ENCODE data around the gene SLC28A3. TPM values are rescaled to one million over a fixed set of nuclear protein-coding genes. Genes with fewer than 3 reads are reported as not detected.
"Not testable (repeated sequence)": the region's sequence is repeated elsewhere in the genome, so short reads cannot be mapped to it uniquely, and the experiment has no call there.

Gene SLC28A3
- total RNA-seq, 1 experiment from 2014 or later = not detected

DNA sequence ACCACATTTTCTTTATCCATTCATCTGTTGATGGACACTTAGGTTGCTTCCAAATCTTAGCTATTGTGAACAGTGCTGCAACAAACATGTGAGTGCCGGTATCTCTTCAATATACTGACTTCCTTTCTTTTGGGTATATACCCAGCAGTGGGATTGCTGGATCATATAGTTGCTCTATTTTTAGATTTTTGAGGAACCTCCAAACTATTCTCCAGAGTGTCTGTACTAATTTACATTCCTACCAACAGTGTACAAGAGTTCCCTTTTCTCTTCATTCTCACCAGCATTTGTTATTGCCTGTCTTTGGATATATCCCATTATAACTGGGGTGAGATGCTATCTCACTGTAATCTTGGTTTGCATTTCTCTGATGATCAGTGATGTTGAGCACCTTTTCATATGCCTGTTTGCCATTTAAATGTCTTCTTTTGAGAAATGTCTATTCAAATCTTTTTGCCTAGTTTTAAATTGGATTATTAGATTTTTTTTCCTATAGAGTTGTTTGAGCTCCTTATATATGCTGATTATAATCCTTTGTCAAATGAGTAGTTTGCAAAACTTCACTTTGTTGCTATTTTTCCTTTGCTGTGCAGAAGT, 24.4 kb upstream of the SLC28A3 start:
- DNase-seq, H3K36me3 ChIP-seq, H3K9me3 ChIP-seq: not testable (repeated sequence)

DNA sequence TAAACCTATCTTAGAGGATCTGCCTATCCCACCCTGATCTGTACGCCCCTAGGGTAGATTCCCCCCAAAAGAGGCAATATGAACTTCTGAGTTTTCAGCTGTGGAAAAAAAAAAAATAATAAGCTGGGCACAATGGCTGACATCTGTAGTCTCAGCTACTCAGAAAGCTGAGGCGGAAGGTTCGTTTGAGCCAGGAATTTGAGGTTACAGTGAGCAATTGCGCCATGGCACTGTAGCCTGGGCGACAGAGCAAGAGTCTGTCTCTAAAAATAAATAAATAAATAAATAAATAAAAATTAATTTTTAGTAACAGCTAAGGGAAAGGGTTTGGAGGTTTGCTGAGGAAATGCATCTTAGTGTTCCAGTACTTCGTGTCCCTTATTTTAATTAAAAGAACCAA, 21.1 kb upstream of the SLC28A3 start:
- H3K9me3 ChIP-seq = no peaks in the 10 kb centered on the region
- no peaks in the 10 kb centered on the region for H3K36me3 ChIP-seq
- no peak for DNase-seq
- no peak overlapping the region for H3K4me3 ChIP-seq
- H3K27me3 ChIP-seq = no peaks in the 10 kb centered on the region

More for the DNA sequence above, 24.4 kb upstream of the SLC28A3 start:
- not testable (repeated sequence) for H3K27me3 ChIP-seq, H3K4me3 ChIP-seq

GRCh38 chr9:84357275-84357674, 16.7 kb upstream of the SLC28A3 start:
- no peak for DNase-seq
- Histone ChIP-seq H3K4me3 (no peak overlapping the region), H3K27me3 (no peaks in the 10 kb centered on the region), H3K36me3 (no peaks in the 10 kb centered on the region), H3K9me3 (no peaks in the 10 kb centered on the region)

GRCh38 chr9:84354035-84354434, 13.5 kb upstream of the SLC28A3 start:
- no peak for DNase-seq
- Histone ChIP-seq H3K27me3 (no peaks in the 10 kb centered on the region), H3K9me3 (no peaks in the 10 kb centered on the region), H3K4me3 (no peak overlapping the region), H3K36me3 (no peaks in the 10 kb centered on the region)

- no peak for DNase-seq
- Histone ChIP-seq H3K9me3 (no peaks in the 10 kb centered on the region), H3K36me3 (no peaks in the 10 kb centered on the region), H3K4me3 (no peak overlapping the region), H3K27me3 (no peaks in the 10 kb centered on the region)
These were observed 9.1 kb upstream of the SLC28A3 start for GRCh38 chr9:84349671-84350070.

- Histone ChIP-seq H3K9me3 (no peaks in the 10 kb centered on the region), H3K27me3 (no peaks in the 10 kb centered on the region), H3K36me3 (no peaks in the 10 kb centered on the region), H3K4me3 (no peak overlapping the region)
- no peak for DNase-seq
These were observed 2.6 kb upstream of the SLC28A3 start for GRCh38 chr9:84343111-84343521.

- DNase-seq = no peak
- H3K27me3 ChIP-seq = no peaks in the 10 kb centered on the region
- no peak overlapping the region for H3K4me3 ChIP-seq
- H3K9me3 ChIP-seq = no peaks in the 10 kb centered on the region
- no peaks in the 10 kb centered on the region for H3K36me3 ChIP-seq
These were observed 596 bp downstream of the SLC28A3 start for GRCh38 chr9:84339962-84340361.

DNA sequence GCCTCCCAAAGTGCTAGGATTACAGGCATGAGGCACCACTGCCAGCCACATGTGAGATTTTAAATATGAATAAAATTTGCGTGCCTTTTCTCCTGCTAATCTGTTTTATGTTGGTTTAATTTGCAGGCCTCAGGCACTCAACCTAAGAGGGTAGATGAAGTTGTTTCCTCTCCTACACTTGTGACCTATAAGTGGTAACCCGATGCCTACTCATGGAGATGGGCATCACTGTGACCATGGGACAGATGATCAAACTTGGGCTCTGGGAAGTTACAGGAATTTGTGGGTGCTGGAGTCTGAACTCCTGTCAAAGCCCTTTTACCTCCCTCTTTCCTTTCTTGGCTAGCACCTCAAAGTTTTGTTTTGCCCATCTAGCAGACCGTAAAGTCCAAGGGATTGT, 1.1 kb downstream of the SLC28A3 start:
- Histone ChIP-seq H3K9me3 (no peaks in the 10 kb centered on the region), H3K27me3 (no peaks in the 10 kb centered on the region), H3K4me3 (no peak overlapping the region), H3K36me3 (no peaks in the 10 kb centered on the region)
- no peak for DNase-seq

DNA sequence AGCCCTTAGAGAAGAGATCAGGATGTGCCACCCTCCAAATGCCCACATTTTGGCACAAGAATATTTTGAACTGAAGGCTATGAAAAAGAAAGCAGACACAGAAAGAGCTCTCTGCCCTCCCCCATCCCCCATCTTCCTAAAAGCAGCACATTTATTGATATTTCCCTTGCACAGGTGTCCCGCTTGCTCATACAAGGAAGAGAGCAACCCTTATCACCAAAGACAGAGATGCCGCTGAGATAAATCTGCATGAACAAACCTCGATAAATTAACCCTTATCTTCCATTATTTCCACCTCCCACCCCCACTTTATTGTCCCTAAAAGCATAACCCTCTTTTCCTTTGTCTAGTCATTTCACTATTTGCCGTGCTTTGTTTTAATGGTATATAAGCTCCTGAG, 1.8 kb downstream of the SLC28A3 start:
- H3K27me3 ChIP-seq = no peaks in the 10 kb centered on the region
- no peak for DNase-seq
- no peak overlapping the region for H3K4me3 ChIP-seq
- no peaks in the 10 kb centered on the region for H3K36me3 ChIP-seq
- no peaks in the 10 kb centered on the region for H3K9me3 ChIP-seq

GRCh38 chr9:84337252-84337651, 3.3 kb downstream of the SLC28A3 start:
- Histone ChIP-seq H3K36me3 (no peaks in the 10 kb centered on the region), H3K9me3 (no peaks in the 10 kb centered on the region), H3K4me3 (no peak overlapping the region), H3K27me3 (no peaks in the 10 kb centered on the region)
- no peak for DNase-seq

DNA sequence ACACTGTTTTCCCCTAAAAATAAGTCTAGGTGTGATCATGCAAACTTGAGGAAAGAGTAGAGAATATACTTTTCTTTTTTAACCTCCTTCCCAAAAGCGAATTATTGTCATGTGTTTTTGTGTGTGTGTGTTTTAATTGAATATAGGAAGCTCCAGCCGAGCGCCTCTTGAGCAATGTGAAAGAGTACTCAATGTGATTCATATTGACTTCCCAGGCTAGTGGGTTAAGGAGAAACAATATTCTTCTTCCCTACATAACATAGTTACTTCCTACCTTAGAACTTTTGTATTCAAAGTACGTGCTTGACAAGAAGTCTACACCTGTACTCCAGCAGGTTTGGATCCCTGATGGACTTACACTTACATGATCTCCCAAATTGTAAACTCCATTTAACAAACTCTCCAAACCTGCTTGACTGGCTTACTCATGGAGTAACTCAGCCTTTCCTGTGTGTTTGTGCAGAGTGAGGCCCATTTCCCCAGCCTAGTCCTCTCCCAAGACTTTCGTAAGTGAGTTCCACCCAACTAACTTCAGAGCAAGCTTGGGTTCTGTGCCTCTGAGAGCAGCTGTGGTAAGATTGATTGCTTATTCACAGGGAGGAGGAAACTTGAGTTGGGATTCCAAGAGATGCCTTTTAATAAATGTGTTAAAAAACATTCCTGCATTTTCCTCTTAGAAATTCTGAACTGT, 9.3 kb downstream of the SLC28A3 start:
- DNase-seq = no peak
- Histone ChIP-seq H3K36me3 (no peaks in the 10 kb centered on the region), H3K4me3 (no peak overlapping the region), H3K9me3 (peaks cover 3% of the 10 kb centered on the region; the same call in 1 of the 2 replicates), H3K27me3 (no peaks in the 10 kb centered on the region)

DNA sequence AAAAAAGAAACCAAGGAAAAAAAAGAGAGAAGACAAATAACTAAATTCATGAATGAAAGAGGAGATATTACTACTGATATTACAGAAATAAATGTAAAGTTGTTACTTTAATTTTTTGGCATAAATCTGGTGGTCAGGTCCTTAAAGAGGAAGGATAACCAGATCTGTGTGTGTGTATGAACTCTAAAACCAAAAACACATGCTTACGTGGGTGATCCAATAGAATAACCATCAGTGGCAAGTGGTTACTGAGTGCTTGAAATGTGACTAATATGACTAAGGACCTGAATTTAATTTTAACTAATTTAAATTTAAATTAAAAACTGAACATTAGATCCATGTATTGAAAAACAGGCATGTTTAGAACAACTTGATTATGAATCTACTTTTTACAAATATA, 10.3 kb downstream of the SLC28A3 start:
- Histone ChIP-seq H3K27me3 (no peaks in the 10 kb centered on the region), H3K9me3 (peaks cover 3% of the 10 kb centered on the region; the same call in 1 of the 2 replicates), H3K36me3 (no peaks in the 10 kb centered on the region), H3K4me3 (no peak overlapping the region)
- DNase-seq = no peak

- Histone ChIP-seq H3K4me3 (no peak overlapping the region), H3K9me3 (peaks cover 3% of the 10 kb centered on the region; the same call in 1 of the 2 replicates), H3K27me3 (no peaks in the 10 kb centered on the region), H3K36me3 (no peaks in the 10 kb centered on the region)
- DNase-seq = no peak
These were observed 13.4 kb downstream of the SLC28A3 start for GRCh38 chr9:84327184-84327583.

DNA sequence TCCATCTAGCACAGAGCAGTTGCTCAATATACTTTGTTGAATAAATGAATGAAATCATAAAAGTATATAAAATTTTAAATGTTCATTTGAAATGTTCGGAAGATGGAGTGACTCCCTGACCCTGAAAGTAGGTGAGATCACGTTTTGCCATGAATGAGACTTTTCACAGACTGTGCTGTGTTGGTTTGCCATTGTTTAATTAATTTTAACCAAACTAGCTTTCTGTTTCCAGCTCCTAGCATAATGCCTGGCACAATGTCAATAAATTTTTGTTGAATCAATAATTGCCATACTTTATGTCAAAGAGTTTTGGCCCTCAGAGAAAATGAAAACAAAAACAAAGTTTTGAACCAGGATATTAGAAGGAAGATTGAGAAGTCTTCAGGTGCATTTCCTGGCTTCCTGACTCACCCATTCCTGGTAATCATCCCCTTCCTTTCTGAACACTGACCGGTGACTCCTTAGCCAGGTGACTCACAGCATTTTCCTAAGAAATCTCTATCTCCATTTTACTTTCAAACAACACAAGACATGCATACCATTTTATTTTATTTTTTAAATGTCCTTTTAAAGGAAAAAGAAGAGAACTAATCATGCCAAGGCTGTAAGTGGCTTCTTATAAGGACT, 15.1 kb downstream of the SLC28A3 start:
- Histone ChIP-seq H3K9me3 (peaks cover 3% of the 10 kb centered on the region; the same call in 1 of the 2 replicates), H3K36me3 (no peaks in the 10 kb centered on the region), H3K4me3 (no peak overlapping the region), H3K27me3 (no peaks in the 10 kb centered on the region)
- peak; percentile 5 for DNase-seq

DNA sequence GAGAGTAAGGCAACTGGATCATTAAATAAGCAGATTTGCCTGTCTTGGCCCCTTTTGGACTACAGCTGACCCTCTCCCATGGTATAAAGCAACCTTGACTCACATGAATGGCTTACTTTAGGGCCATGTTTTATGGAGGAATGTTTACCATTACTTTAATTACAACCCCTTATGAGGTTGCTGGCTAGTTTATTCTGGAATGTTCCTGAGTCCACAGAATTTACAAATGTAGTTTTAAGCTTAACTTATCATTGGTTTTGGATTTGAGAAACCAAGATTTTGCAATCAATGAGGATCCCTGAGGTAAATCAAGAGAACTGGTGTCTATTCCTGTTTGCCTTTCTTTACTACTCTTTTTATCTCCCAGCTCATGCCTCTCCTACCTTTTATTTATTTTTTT, 15.7 kb downstream of the SLC28A3 start:
- no peaks in the 10 kb centered on the region for H3K27me3 ChIP-seq
- H3K9me3 ChIP-seq = peaks cover 3% of the 10 kb centered on the region; the same call in 1 of the 2 replicates
- DNase-seq = no peak
- H3K4me3 ChIP-seq = no peak overlapping the region
- no peaks in the 10 kb centered on the region for H3K36me3 ChIP-seq

DNA sequence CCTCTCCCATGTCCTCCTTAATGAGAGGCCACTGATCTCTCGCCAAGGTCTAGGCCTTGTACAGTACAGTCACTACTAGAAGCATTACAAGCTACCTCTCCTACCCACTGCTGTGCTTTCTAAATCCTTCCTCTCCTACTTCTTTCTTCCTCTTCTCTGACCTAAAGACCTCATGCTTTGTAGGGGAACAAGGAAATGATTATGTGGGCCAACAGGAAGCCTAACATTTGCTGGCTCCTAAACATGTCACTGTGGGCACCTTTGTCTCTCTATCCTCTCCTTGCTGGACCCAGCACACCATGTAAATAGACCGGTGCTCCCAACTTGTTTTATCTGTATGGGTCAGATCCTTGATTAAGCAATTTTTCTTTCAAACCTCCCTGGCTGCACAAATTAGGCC, 16.7 kb downstream of the SLC28A3 start:
- Histone ChIP-seq H3K36me3 (no peaks in the 10 kb centered on the region), H3K27me3 (no peaks in the 10 kb centered on the region), H3K9me3 (no peaks in the 10 kb centered on the region), H3K4me3 (no peak overlapping the region)
- DNase-seq = no peak

- Histone ChIP-seq H3K9me3 (no peaks in the 10 kb centered on the region), H3K36me3 (no peaks in the 10 kb centered on the region), H3K4me3 (no peak overlapping the region), H3K27me3 (no peaks in the 10 kb centered on the region)
- peak; percentile 62 for DNase-seq
These were observed 17.7 kb downstream of the SLC28A3 start for GRCh38 chr9:84322828-84323227.

DNA sequence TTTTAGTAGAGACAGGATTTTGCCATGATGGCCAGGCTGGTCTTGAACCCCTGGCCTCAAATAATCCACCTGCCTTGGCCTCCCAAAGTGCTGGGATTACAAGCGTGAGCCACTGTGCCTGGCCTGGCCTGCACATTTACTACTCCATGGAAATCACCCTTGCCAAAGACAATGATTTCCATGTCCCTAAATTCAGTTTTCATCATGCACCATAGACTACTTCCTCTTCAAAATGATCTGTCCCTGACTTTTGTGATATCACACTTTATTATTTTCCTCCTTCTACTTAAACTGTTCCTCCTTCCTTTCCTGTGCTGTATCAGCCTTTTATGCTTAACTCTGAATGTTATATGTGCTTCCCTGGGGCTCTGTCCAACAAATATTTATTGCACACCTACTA, 20.3 kb downstream of the SLC28A3 start:
- DNase-seq = no peak
- H3K9me3 ChIP-seq = no peaks in the 10 kb centered on the region
- no peaks in the 10 kb centered on the region for H3K36me3 ChIP-seq
- no peaks in the 10 kb centered on the region for H3K27me3 ChIP-seq
- no peak overlapping the region for H3K4me3 ChIP-seq
